GM19467 (cell line): Measurements from ENCODE around the gene TMEM63C.

Experiments used
- ATAC-seq: cut with Tn5 transposase; IDR thresholded peaks from one replicate; pipeline ENCODE4 v1.9.1; 2021; ENCODE audit warnings: mild to moderate bottlenecking, moderate library complexity; ENCODE audit not compliant: unreplicated experiment

Gene TMEM63C

DNA sequence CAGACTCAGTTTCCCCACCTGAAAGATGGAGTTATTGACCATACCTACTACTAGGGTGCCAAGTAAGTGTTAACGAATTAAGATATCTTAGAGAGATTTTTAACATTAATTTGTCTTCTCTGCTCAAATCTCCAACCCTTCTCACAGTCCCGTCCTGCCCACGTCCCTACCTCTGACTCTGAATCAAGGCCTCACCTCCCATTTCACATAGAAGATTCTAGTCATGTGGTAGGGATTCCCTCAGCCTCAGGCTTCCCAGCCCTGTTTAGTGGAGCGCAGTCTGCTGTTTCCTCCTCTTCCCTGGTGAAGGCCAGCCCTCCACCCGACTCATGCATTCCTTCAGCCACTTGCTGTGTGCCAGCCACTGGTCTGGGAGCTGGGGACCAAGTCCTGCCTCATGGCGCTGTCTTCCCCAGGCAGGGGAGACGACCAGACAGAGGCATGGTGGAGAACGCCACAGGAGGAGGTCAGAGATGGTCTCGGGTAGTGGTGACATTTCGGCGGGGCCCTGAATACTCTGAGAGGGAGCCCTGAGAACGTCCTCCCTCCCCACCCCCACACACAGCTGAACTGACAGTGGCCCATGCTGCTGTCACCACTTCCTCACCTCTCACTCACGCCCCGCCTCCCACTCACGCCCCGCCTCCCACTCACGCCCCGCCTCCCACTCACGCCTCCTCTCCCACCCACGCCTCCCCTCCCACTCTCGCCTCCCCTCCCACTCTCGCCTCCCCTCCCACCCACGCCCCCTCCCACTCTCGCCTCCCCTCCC, 38.8 kb downstream of the TMEM63C start:
- ATAC-seq, result no peak

DNA sequence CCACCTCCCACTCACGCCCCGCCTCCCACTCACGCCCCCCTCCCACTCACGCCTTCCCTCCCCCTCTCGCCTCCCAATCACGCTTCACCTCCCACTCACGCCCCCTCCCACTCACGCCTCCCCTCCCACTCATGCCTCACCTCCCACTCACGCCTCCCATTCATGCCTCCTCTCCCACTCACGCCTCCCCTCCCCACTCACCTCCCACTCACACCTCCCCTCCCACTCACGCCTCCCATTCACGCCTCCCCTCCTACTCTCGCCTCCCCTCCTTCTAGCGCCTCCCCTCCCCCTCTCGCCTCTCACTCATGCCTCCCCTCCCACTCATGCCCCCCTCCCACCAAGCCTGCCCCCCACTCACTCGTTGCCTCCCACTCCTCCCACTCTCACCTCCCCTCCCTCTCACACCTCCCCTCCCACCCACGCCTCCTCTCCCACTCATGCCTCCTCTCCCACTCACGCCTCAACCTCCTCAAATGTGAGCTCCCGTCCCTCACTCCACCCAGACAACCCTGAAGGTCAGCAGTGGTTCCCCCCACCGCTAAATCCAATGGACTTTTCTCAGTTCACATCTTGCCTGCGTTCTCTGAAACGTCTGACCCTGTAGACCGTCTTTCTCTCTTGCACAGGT, 39.8 kb downstream of the TMEM63C start:
- ATAC-seq, result no peak

DNA sequence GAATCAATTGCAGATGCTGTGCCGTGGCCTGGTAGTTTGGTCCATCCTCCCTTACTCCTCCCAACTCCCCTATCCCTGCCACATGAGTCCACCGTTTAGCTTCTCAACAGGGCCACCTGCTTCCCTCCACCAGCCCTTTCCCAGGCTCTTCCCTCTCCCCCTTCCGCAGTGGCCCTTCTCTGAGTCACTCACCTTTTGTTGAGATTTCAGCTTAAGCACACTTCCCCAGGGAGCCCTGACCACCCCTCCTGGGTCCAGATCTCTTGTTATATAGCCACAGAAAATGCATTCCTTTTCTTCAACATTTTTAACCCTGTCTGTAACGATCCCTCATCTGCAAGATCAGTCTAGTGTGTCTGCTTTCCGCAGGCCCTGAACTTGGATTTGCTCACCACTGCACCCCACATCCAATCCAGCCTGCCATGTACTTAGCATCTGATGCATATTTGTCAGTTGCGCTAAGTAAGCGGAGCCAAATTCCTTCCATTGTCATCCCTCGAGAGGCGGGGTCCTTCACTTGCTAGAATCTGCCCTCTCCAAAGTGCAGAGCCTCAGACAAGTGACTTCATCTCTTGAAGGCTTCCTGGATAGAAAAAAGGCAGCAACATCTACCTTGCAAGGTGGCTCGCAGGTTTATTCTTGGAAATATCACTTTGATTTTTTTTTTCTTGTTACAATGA, 41.1 kb downstream of the TMEM63C start:
- ATAC-seq, result no peak

DNA sequence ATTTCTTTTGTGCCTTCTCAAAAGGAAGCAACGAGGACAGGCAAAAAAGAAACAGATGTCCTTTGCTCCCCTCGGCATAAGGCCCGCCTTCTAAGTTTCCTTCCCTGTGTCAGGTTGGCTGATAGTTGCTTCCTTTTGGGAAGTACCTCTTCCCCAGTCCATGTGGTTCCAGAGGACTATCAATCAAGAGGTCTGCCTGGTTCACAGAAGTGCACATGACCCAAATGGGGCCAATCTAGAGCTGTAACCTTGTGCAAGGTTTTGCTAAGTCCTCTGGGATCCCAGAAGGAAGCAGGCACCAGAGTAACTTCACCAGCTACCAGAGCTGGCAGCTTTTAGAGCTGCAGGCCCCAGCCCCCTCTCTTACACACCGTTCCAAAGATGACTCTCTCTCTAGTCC, 42.6 kb downstream of the TMEM63C start:
- no peak for ATAC-seq

DNA sequence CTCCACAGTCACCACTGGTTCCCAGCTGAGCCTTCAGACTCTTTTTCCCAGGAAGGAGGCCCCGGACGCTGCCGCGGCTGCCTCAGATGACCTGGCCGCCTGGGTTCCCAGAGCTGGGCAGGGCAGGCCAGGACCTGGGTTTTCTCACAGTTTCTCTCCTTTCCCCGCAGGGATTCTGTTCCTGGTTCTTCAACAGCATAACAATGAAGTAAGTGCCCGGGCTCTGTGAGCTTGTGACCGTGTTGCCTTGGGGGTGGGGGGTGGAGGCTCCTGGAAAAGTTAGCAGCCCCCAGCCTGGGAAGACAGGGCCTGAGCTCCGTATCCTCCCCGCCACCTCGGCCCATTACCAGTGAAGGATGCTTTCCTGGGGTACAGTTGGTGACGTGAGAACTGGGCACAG, 43.7 kb downstream of the TMEM63C start:
- no peak for ATAC-seq

DNA sequence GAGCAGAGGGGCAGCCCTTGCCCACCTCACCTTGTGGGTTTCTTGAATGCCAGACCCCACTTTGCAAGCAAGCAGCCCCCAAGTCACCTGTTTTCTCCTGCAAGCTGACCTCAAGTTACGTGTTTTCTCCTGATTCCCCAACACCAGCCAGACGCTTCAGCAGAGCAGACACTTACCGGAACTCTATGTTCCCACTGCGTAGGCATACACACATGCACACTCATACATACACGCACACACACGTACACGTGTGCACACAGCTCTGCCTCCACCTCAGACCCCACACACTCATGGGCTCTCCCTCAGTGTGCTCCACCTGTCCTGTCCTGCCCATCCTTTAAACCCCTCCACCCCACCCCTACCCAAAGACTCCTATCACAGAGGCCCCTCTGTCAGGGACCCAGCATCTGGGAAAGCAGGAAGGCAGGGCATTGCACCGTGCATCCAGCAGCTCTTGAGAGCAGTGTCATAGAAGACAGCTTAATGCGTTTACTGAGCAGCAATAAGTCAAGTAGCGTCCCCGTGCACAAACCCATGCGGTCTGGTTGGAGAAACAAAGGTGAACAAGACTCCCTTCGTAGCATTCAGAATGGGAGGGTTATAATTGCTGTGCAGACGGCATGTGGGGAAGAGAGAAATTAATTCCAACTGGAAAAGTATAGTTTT, 44.4 kb downstream of the TMEM63C start:
- ATAC-seq, result no peak

DNA sequence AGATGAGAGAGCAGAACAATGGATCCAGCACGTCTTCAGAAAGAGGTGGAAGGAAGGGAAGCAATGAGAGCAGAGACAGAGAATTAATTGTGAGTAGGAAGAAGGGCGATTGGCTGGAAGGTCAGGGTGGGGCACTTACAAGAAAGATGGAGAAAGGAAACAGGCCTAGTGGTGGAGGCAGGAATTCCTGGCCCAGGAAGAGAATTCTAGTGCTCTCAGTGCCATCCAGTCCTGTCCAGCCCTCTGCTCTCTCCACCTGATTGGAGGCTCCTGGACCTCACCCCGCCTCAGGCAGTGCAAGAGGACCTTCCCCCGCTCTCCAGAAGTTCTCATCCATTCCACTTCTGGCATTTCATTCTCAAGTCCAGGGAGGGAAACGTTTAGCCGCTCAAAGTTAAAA, 46.5 kb downstream of the TMEM63C start:
- no peak for ATAC-seq

DNA sequence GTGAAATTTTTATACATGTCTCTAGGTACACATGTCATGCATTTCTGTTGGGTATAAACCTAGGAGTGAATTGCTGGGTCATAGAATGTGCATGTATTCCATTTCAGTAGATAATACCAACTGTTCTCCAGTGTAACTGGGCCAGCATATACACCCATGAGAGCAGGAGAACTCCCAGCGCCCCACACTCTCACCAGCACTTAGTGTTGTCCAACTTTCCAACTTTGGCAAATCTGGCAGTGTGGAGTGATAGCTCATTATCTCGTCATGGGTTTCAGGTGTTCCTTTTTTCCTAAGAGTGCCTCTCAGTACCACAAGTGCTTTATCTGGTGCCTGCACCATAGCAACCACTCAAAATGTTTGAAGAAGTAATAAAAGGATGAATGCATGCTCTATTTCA, 49.3 kb downstream of the TMEM63C start:
- no peak for ATAC-seq

DNA sequence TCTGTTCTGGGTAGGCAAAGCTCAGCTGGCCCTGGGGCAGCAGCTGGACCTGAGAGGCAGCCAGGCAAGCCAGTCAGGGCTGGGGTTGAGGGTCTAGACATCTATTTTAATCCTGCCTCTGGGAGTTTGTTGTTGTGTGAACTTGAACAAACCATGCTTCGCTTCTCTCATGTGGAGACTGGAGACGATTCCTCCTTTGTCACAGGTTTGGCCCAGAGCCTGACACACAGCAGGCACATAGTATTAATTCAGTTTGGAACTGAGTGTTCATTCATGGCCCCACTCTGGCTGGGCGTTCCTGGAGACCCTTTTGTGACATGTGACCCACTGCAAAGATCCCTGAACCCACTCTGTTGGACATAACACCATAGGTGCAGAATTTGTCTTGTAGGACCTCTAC, 50.1 kb downstream of the TMEM63C start:
- ATAC-seq, result no peak

DNA sequence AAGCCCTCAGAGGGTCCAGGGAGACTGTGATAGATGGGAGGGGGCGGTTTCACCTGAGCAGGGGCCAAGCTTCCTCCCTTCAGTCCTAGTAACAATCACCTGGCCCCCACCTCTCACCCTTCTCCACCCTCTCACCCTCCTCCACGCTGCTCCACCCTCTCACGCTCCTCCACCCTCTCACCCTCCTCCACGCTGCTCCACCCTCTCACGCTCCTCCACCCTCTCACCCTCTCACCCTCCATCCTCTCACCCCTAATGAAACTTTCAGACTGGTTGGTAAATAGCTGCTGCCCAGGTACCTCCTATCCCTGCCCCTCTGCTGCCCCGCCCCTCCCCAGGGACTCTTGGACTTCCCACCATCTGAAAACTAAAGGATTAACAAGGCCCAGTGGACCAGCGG, 55.2 kb downstream of the TMEM63C start:
- no peak for ATAC-seq

DNA sequence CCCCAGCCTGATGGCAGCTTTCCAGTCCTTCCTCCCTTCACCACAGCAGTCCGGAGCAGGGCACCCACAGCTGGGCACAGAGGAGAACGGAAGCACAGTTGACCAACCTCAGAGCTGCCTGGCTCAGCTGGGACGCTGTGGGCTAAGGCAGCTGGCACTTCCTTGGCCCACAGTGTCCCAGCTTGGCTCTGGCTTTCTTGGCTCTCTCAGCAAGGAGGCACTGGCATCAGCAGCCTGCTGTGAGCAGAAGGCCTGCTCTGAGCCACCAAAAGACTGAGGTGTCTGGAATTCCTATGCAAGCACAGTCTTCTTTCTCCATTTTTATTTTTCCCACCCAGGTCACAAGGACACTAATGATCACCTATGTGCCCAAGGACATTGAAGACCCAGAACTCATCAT, 56.8 kb downstream of the TMEM63C start:
- ATAC-seq, result no peak

DNA sequence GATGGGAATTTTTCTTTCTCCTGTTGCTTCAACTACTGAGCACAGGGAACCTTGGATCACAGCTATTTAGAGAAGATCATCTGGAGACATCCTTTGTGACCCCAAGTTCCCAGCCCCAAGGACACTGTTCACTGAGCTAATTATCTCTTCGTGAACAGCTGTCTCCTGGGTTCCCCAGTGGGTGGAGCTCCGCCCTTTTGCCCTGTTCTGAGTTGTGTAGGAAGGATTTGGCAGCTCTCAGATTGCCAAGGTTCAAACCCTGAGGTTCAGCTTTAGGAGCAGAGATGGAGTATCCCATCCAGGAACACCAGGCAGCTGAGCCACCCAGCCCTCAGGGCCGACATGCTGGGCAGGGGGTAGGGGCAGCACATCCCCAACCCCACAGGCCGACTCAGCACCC, 57.4 kb downstream of the TMEM63C start:
- ATAC-seq, result no peak

DNA sequence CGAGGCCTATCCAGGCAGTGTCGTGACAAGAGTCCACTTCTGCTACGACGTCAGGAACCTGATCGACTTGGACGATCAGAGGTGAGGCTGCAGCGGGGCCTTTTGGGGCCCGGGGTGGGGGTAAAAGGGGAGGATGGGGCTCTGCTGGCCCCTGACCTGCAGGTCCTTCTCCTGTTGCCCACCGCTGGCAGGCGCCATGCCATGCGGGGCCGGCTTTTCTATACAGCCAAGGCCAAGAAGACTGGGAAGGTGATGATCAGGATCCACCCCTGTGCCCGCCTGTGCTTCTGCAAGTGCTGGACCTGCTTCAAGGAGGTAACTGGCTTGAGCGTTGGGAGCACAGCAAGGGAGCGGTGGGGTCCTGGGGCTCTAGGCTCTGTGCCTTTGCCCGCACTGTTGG, 57.8 kb downstream of the TMEM63C start:
- ATAC-seq, result no peak

DNA sequence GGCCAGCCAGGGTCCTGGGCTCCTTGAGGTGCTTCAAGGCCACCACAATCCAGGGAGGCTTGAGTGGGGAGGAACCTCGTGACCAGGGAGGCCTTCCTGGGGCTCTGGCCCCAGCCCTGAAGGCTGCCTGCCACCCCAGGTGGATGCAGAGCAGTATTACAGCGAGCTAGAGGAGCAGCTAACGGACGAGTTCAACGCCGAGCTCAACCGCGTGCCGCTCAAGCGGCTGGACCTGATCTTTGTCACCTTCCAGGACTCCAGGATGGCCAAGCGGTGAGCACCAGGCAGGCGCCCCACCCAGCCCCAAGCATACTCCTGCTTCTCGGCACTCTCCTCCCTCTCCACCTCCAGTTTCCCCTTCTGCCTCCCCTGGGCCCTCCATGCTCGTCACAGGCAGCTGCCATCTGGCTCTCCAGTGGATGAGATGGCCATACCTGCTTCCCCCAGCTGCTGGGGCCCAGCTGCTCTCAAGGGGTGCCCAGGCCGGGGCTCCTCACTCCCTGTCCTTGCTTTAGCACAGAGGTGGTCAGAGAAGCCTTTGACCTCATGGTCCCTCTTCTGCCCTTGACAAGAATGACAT, 58.8 kb downstream of the TMEM63C start:
- no peak for ATAC-seq

DNA sequence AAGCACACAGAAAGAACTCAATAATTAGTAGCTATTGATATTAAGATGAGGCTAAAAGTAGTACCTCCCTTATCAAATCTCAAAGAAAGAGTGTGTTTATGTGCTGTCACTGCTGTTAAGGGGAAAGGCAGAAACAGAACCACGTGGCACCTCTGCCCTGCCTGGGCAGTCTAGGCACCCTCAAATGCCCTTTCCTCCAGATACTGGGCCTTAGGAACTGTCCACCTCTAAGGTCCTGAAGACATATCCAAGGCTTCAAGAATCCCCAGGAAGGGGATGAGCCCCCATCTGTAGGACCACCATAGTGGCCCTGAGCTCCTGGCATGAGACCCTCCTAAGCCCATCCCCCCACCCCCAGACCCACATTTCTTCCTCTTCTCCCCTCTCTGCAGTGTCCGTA, 60.4 kb downstream of the TMEM63C start:
- ATAC-seq, result no peak

DNA sequence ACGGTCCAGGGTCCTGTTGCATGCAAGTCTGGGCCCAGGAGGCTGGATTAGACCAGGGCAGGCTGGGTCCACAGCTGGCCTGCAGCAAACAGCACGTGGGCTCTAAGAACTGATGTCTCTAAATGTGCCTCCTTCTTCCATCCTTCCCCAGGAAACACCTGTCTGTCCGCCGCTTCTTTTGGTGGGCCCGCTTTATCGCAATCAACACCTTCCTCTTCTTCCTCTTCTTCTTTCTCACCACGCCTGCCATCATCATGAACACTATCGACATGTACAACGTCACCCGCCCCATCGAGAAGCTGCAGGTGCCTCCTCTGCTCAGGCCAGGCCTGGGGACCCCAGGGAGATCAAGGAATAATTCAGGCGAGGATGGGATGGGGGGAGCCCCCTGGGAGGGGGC, 61.2 kb downstream of the TMEM63C start:
- ATAC-seq, result no peak

DNA sequence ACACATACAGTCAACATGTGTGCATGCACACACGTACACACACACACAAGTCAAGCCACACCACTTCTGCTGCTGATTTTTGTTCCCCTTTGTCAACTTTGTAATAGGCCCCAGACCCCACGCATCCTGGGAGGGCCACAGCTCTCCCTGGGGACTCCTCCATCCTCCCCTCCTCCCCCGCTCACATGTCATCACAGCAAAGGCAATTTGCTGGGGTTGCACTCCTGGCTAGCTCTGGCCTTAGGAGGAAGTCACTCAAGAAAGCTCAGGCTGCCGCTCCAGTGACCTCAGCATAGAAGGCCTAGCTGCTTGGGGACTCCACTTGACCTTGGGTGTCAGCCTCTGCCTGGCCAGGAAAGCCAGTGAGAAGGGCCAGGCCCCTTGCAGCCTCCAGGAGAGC, 62.3 kb downstream of the TMEM63C start:
- ATAC-seq, result no peak

DNA sequence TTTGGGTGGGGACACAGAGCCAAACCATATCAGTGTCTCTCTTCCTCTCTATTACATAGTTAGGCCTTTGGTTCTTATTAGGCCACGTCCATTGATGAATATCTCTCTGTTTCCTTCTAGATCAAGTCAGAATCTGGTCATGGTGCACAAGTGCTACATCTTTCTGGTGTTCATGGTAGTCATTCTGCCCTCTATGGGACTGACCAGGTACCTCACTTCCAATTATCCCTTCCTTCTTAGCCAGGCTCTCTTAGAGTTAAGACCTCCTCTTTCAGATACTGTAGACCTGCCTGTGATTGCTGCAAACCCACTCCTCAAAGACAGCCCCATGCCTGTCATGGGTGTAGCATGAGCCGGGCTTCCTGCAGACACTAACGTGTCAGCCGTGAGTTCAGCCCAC, 64.2 kb downstream of the TMEM63C start:
- ATAC-seq, result no peak

DNA sequence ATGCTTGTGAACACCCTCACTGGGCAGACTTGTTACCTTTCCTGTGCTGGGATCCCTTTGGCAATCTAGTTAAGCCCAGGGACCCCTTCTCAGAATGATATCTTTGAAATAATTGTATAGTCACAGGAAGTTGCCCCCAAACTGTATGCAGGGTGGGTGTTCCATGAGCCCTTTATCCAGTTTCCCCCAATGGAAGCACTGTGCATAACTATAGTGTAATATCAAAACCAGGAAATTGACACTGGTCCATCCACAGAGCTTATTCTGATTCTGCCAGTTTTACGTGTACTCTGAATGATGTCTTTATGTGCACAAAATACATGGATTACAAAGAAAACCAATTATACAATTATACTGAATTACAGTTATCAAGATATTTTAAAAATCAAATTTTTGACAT, 65.2 kb downstream of the TMEM63C start:
- no peak for ATAC-seq

DNA sequence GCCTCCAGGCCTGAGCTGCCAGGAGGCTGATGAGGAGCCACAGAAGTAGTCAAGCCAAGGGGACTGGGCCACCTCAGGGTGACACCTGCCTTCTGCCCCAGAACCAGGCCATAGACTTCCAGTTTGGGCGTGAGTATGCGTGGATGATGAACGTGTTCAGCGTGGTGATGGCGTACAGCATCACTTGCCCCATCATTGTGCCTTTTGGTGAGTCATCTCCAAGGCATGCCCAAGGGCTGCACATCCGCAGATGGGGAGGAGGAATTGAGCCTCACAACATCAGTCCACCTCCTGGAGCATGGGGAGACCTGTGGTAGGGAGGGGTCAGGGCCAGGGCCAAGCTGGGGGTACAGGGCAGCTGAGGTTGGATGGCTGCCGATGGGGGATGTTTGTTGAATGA, 67.1 kb downstream of the TMEM63C start:
- no peak for ATAC-seq

DNA sequence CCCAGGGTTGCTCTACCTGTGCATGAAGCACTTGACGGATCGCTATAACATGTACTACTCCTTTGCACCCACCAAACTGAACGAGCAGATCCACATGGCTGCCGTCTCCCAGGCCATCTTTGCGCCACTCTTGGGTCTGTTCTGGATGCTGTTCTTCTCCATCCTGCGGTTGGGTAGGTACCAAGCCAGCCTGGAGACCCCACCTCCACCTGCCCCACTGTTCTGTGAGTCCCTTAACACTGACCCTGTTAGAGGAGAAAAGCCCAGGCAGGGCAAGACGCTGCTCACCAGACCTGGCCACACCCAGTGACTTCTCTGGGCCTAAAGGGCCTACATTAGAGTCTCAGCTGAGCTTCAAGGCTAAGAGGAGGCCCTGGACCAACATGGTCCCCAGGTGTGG, 67.7 kb downstream of the TMEM63C start:
- no peak for ATAC-seq
